GM12878 (cell line): ENCODE results near the gene SLC1A2. TPM values are rescaled to one million over a fixed set of nuclear protein-coding genes. Genes with fewer than 3 reads are reported as not detected.

Source experiments
- ATAC-seq: fragments of 200-7000 bp; cut with Tn5 transposase; 3 replicates; pipeline ENCODE4 v1.9.1; 2020; ENCODE audit warnings: mild to moderate bottlenecking, moderate library complexity
- BruUV-seq: library from RNA; stranded (reverse); fragments of 400-500 nt; replicated peaks from 2 replicates; lab custom pipeline; 2021; lab: Mats Ljungman, UMichigan
- CTCF ChIA-PET: fragments of 300-600 bp; sonication (Branson Sonifier 250); formaldehyde crosslinking; extraction: SDS; loops from one replicate; lab custom pipeline; 2021; ENCODE audit warnings: inconsistent platforms; lab: Yijun Ruan, JAX
- POLR2A ChIA-PET: fragments of 350-600 bp; formaldehyde crosslinking; extraction: SDS; loops from one replicate; lab custom pipeline; 2021; ENCODE audit warnings: inconsistent platforms; lab: Charles Lee
- RAD21 ChIA-PET: fragments of 300-600 bp; sonication (Branson Sonifier 250); formaldehyde crosslinking; loops from one replicate; lab custom pipeline; 2023; ENCODE audit warnings: antibody characterized with exemption; ENCODE audit not compliant: unreplicated experiment; lab: Charles Lee
- SMC1A ChIA-PET: fragments of 300-600 bp; sonication (Branson Sonifier 250); formaldehyde crosslinking; loops from one replicate; lab custom pipeline; 2023; ENCODE audit not compliant: unreplicated experiment, uncharacterized antibody; lab: Charles Lee
- DNase-seq: peaks from one replicate; pipeline ENCODE4 v3.0.0-alpha.2; 2011; ENCODE audit warnings: low read depth, low spot score
- FAIRE-seq: peaks from 3 replicates; lab custom pipeline; 2011; peaks lifted over from hg19 to GRCh38; lab: Jason Lieb, UNC
- H2AFZ ChIP-seq: 2 replicates; pipeline ENCODE4 v1.6.0; 2011; ENCODE audit warnings: low read depth, low read length, control low read depth; ENCODE audit not compliant: control insufficient read depth
- H3K27ac ChIP-seq: 2 replicates; pipeline ENCODE4 v1.5.1; 2011; ENCODE audit warnings: control low read depth; ENCODE audit not compliant: control insufficient read depth, insufficient read depth
- H3K27me3 ChIP-seq, 2 experiments: replicated peaks in 1 of 2; 2 replicates each; pipeline versions ENCODE4 v1.6.0 to v1.6.1; 2011; ENCODE audit warnings: low read length in 1 of 2; ENCODE audit not compliant: control insufficient read depth in 2 of 2, insufficient read depth in 2 of 2
- H3K36me3 ChIP-seq, 2 experiments: 2 replicates each; pipeline ENCODE4 v1.5.1; 2011; ENCODE audit warnings: low read length in 1 of 2; ENCODE audit not compliant: control insufficient read depth in 2 of 2, insufficient read depth in 2 of 2
- H3K4me1 ChIP-seq: 2 replicates; pipeline ENCODE4 v1.6.1; 2011; ENCODE audit warnings: mild to moderate bottlenecking, low read length, moderate library complexity, mixed read lengths; ENCODE audit not compliant: control insufficient read depth, insufficient read depth
- H3K4me2 ChIP-seq: 2 replicates; pipeline ENCODE4 v1.6.0; 2011; ENCODE audit warnings: control low read depth; ENCODE audit not compliant: control insufficient read depth, insufficient read depth
- H3K4me3 ChIP-seq: fragments of 200-600 bp; sonication (generic); 2 replicates; pipeline ENCODE4 v1.5.1; 2016
- H3K79me2 ChIP-seq: 2 replicates; pipeline ENCODE4 v1.6.0; 2011; ENCODE audit warnings: low read length; ENCODE audit not compliant: control insufficient read depth, insufficient read depth
- H3K9ac ChIP-seq: 2 replicates; pipeline ENCODE4 v1.8.0; 2011; ENCODE audit warnings: low read length, control low read depth, mixed read lengths; ENCODE audit not compliant: control insufficient read depth, insufficient read depth
- H3K9me3 ChIP-seq: replicated peaks from 3 replicates; pipeline ENCODE4 v1.5.1; 2011; ENCODE audit warnings: mild to moderate bottlenecking, low read length; ENCODE audit not compliant: control insufficient read depth, insufficient read depth
- H4K20me1 ChIP-seq: 2 replicates; pipeline ENCODE4 v1.6.0; 2011; ENCODE audit not compliant: control insufficient read depth, insufficient read depth
- ASH2L ChIP-seq: fragments of 300-600, 200-600 bp; sonication (generic); IDR thresholded peaks from 2 replicates; pipeline ENCODE4 v1.6.1; 2017; ENCODE audit warnings: low read depth, mild to moderate bottlenecking, borderline replicate concordance
- GABPA ChIP-seq: IDR thresholded peaks from 2 replicates; pipeline ENCODE4 v1.6.1; 2014; ENCODE audit warnings: antibody characterized with exemption, low read depth, mild to moderate bottlenecking, inconsistent platforms
- HDAC6 ChIP-seq: fragments of 200-600 bp; sonication (generic); IDR thresholded peaks from one replicate; pipeline ENCODE4 v1.8.0; 2017; ENCODE audit warnings: antibody characterized with exemption; ENCODE audit not compliant: unreplicated experiment
- LARP7 ChIP-seq: fragments of 450-650 bp; IDR thresholded peaks from 2 replicates; pipeline ENCODE4 v1.6.1; 2017; ENCODE audit warnings: mild to moderate bottlenecking
- NFYA ChIP-seq: IDR thresholded peaks from 2 replicates; pipeline ENCODE4 v1.6.1; 2011; ENCODE audit warnings: low read depth, mild to moderate bottlenecking, low read length, improper control_type of control experiment, borderline replicate concordance
- RAD21 ChIP-seq: IDR thresholded peaks from 2 replicates; pipeline ENCODE4 v1.6.1; 2011; ENCODE audit warnings: mild to moderate bottlenecking, low read depth, low read length, moderate library complexity; ENCODE audit not compliant: insufficient read depth
- RCOR1 ChIP-seq: conservative IDR thresholded peaks from 2 replicates; pipeline ENCODE4 v1.6.1; 2012; ENCODE audit warnings: low read depth, low read length, improper control_type of control experiment
- SPI1 ChIP-seq: IDR thresholded peaks from 2 replicates; pipeline ENCODE4 v1.6.1; 2011; ENCODE audit warnings: low read depth, mild to moderate bottlenecking, low read length, moderate library complexity, borderline replicate concordance; ENCODE audit not compliant: insufficient read depth
- STAT3 ChIP-seq: IDR thresholded peaks from 2 replicates; pipeline ENCODE4 v1.6.1; 2011; ENCODE audit warnings: low read depth, low read length, improper control_type of control experiment
- YBX1 ChIP-seq: fragments of 450-650 bp; IDR thresholded peaks from 2 replicates; pipeline ENCODE4 v1.6.1; 2016; ENCODE audit warnings: antibody characterized with exemption
- ZSCAN29 ChIP-seq: fragments of 450-650 bp; IDR thresholded peaks from 2 replicates; pipeline ENCODE4 v1.6.1; 2017; ENCODE audit warnings: mild to moderate bottlenecking, moderate library complexity
- WGBS: methylation state at CpG from one replicate; pipeline ENCODE4 v1.1.6; 2016; ENCODE audit warnings: low lambda C conversion rate; ENCODE audit not compliant: insufficient replicate concordance, insufficient coverage; ENCODE audit errors: missing lambda C conversion rate; 5-methylcytosine and 5-hydroxymethylcytosine counted together
- in situ Hi-C: fragments of 300-500 bp; cut with MboI; formaldehyde crosslinking; loops from 9 replicates; pipeline ENCODE4 v1.14.3; 2018; ENCODE audit warnings: mixed read lengths
- intact Hi-C: fragments of 100-400 bp; cut with micrococcal nuclease; formaldehyde crosslinking; loops from one replicate; pipeline ENCODE4 v1.14.2; 2022; ENCODE audit not compliant: unreplicated experiment
- polyA plus RNA-seq, 11 experiments: library from polyadenylated mRNA; depleted of rRNA in 4 of 11; unstranded in 6 of 11; stranded (reverse) in 5 of 11; fragments of >200 nt; fragmentation: Nextera tagmentation in 4 of 11; fragmentation: Illumina TruSeq in 1 of 11; extraction: Ambion mirVana in 4 of 11; extraction: Trizol in 1 of 11; gene quantifications; 1 replicate in 1 of 11; 2 replicates in 10 of 11; pipeline versions ENCODE4 v1.2.1 to v1.2.3, GENCODE V29; 2011 to 2016; ENCODE audit warnings: inconsistent platforms in 2 of 11, missing spikeins in 2 of 11, low read depth in 1 of 11
- total RNA-seq, 4 experiments: library from RNA; depleted of rRNA in 3 of 4; stranded (reverse); fragments of >200 nt in 3 of 4; fragmentation: Illumina TruSeq in 1 of 4; extraction: Trizol in 1 of 4; gene quantifications; 2 replicates each; pipeline versions ENCODE4 v1.2.1 to v1.2.3, GENCODE V29; 2013 to 2021
- TF ChIP-seq, protein P1 (sequence below): fragments of 450-650 bp; IDR thresholded peaks from 2 replicates; pipeline ENCODE4 v1.6.1; 2017; ENCODE audit warnings: mild to moderate bottlenecking, low read depth, inconsistent platforms; ENCODE audit not compliant: poor library complexity, severe bottlenecking
- TF ChIP-seq, protein P2 (sequence below): fragments of 450-650 bp; IDR thresholded peaks from 2 replicates; pipeline ENCODE4 v1.6.1; 2017; ENCODE audit warnings: antibody characterized with exemption, mild to moderate bottlenecking, moderate library complexity
- TF ChIP-seq, protein P3 (sequence below): fragments of 450-650 bp; IDR thresholded peaks from 2 replicates; pipeline ENCODE4 v1.6.1; 2017; ENCODE audit warnings: mild to moderate bottlenecking
- TF ChIP-seq, protein P4 (sequence below): IDR thresholded peaks from 2 replicates; pipeline ENCODE4 v1.6.1; 2012; ENCODE audit warnings: low read depth, low read length, improper control_type of control experiment

The SLC1A2 gene
- total and polyA plus RNA-seq, 10 of the 15 experiments (the other 5 are each of a cell fraction or from before 2014, with no cell fraction given): 0.01 to 0.84 (median 0.22) TPM; not detected in 1

DNA sequence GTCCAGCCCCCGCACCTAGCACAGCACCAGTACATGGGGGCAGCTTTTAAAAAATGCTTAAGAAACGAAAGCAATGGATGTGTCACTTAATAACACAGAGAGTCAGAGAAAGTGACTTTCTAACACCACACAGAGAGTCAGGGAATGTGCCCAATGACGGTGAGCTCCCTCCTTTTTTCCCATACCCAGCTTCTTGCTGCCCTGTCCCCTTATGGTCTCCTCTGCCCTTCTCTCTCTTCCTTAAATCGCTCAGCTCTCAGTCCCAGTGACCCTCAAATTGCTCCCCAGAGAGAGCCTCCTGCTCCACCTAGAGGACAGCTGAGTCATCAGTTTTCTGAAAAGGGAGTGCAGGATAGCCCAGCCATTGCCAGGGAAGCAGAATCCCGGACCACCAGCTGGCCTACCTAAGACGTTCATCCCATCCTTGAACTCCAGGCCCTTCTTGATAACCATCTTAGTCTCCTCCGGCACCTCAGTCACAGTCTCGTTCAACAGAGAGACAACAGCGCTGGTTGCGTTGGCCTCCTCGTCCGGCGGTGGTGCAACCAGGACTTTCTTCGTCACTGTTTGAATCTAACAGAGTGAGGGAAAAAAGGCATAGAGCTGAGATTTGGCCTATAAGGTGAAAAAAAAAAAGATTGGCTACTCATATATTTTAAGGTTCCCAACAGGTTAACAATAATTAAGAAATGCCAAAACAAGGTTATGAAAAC, 113.5 kb downstream of the SLC1A2 start:
- Histone ChIP-seq H3K79me2 (no peaks in the 10 kb centered on the region), H4K20me1 (no peaks in the 10 kb centered on the region), H3K4me2 (peak overlapping the region; percentile 55), H3K9me3 (no peaks in the 10 kb centered on the region), H3K4me1 (peaks cover 19% of the 10 kb centered on the region), H3K27ac (no peak overlapping the region), H3K27me3 (no peaks in the 10 kb centered on the region), H3K4me3 (no peak overlapping the region), H2AFZ (peak overlapping the region; percentile 79), H3K36me3 (no peaks in the 10 kb centered on the region), H3K9ac (no peak overlapping the region)
- ATAC-seq (peak; percentile 90), FAIRE-seq (no peak), DNase-seq (no peak)
- in situ Hi-C loops (no loop called here), intact Hi-C loops (loop anchor here (1.0 to 2.0 kb wide), 4 partner anchors 67 to 380 kb away; no protein-coding TSS in a partner anchor)
- POLR2A ChIA-PET: interaction anchor here (0.7 kb wide), 1 partner anchor 9 kb away, joined by 4 read pairs; no protein-coding TSS in a partner anchor
- WGBS: 57% methylated on average over 14 of the region's 14 CpGs
- SMC1A ChIA-PET: interaction anchor here (0.6 to 4.9 kb wide), 47 partner anchors 9 to 720 kb away, joined by 3 to 50 read pairs (median 5); no protein-coding TSS in a partner anchor
- RAD21 ChIA-PET: interaction anchor here (0.6 to 4.7 kb wide), 37 partner anchors 10 to 414 kb away, joined by 3 to 66 read pairs (median 4); no protein-coding TSS in a partner anchor
- no TSS peak for BruUV-seq
- CTCF ChIA-PET: interaction anchor here (0.7 to 5.2 kb wide), 70 partner anchors 9 to 720 kb away, joined by 3 to 98 read pairs (median 5); no protein-coding TSS in a partner anchor
- TF ChIP-seq LARP7 (no peak), NFYA (no peak), YBX1 (no peak), GABPA (no peak), SPI1 (0 out of 2 replicates have a peak, but pooled peaks have one; percentile 11), ZSCAN29 (no peak), ASH2L (no peak), STAT3 (no peak), RAD21 (peak; percentile 93), RCOR1 (no peak), HDAC6 (no peak)
- TF ChIP-seq, protein P1, sequence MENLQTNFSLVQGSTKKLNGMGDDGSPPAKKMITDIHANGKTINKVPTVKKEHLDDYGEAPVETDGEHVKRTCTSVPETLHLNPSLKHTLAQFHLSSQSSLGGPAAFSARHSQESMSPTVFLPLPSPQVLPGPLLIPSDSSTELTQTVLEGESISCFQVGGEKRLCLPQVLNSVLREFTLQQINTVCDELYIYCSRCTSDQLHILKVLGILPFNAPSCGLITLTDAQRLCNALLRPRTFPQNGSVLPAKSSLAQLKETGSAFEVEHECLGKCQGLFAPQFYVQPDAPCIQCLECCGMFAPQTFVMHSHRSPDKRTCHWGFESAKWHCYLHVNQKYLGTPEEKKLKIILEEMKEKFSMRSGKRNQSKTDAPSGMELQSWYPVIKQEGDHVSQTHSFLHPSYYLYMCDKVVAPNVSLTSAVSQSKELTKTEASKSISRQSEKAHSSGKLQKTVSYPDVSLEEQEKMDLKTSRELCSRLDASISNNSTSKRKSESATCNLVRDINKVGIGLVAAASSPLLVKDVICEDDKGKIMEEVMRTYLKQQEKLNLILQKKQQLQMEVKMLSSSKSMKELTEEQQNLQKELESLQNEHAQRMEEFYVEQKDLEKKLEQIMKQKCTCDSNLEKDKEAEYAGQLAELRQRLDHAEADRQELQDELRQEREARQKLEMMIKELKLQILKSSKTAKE: no peak
- TF ChIP-seq, protein P2, sequence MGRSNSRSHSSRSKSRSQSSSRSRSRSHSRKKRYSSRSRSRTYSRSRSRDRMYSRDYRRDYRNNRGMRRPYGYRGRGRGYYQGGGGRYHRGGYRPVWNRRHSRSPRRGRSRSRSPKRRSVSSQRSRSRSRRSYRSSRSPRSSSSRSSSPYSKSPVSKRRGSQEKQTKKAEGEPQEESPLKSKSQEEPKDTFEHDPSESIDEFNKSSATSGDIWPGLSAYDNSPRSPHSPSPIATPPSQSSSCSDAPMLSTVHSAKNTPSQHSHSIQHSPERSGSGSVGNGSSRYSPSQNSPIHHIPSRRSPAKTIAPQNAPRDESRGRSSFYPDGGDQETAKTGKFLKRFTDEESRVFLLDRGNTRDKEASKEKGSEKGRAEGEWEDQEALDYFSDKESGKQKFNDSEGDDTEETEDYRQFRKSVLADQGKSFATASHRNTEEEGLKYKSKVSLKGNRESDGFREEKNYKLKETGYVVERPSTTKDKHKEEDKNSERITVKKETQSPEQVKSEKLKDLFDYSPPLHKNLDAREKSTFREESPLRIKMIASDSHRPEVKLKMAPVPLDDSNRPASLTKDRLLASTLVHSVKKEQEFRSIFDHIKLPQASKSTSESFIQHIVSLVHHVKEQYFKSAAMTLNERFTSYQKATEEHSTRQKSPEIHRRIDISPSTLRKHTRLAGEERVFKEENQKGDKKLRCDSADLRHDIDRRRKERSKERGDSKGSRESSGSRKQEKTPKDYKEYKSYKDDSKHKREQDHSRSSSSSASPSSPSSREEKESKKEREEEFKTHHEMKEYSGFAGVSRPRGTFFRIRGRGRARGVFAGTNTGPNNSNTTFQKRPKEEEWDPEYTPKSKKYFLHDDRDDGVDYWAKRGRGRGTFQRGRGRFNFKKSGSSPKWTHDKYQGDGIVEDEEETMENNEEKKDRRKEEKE: no peak
- TF ChIP-seq, protein P3, sequence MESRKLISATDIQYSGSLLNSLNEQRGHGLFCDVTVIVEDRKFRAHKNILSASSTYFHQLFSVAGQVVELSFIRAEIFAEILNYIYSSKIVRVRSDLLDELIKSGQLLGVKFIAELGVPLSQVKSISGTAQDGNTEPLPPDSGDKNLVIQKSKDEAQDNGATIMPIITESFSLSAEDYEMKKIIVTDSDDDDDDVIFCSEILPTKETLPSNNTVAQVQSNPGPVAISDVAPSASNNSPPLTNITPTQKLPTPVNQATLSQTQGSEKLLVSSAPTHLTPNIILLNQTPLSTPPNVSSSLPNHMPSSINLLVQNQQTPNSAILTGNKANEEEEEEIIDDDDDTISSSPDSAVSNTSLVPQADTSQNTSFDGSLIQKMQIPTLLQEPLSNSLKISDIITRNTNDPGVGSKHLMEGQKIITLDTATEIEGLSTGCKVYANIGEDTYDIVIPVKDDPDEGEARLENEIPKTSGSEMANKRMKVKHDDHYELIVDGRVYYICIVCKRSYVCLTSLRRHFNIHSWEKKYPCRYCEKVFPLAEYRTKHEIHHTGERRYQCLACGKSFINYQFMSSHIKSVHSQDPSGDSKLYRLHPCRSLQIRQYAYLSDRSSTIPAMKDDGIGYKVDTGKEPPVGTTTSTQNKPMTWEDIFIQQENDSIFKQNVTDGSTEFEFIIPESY: no peak
- TF ChIP-seq, protein P4, sequence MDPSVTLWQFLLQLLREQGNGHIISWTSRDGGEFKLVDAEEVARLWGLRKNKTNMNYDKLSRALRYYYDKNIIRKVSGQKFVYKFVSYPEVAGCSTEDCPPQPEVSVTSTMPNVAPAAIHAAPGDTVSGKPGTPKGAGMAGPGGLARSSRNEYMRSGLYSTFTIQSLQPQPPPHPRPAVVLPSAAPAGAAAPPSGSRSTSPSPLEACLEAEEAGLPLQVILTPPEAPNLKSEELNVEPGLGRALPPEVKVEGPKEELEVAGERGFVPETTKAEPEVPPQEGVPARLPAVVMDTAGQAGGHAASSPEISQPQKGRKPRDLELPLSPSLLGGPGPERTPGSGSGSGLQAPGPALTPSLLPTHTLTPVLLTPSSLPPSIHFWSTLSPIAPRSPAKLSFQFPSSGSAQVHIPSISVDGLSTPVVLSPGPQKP: no peak
